HepG2 (cell line): ENCODE measurements around the gene SASS6. TPM values are rescaled to one million over a fixed set of nuclear protein-coding genes. Genes with fewer than 3 reads are reported as not detected.

Experiments used
- ARHGAP35 ChIP-seq: sonication (generic); formaldehyde crosslinking; IDR thresholded peaks from 2 replicates; pipeline ENCODE4 v1.9.0; 2022; ENCODE audit warnings: mild to moderate bottlenecking, inconsistent platforms, moderate library complexity, missing genetic modification reagents, borderline replicate concordance
- CEBPB ChIP-seq: IDR thresholded peaks from 2 replicates; pipeline ENCODE4 v1.6.1; 2011; ENCODE audit warnings: low read depth, low read length, improper control_type of control experiment, borderline replicate concordance
- IKZF1 ChIP-seq: fragments of 450-650 bp; IDR thresholded peaks from 2 replicates; pipeline ENCODE4 v1.7.1; 2016
- PRMT3 ChIP-seq: sonication (generic); formaldehyde crosslinking; IDR thresholded peaks from 2 replicates; pipeline ENCODE4 v1.8.1; 2022; ENCODE audit warnings: low read depth, mild to moderate bottlenecking, moderate library complexity, missing genetic modification reagents, borderline replicate concordance
- RBAK ChIP-seq: sonication (generic); formaldehyde crosslinking; IDR thresholded peaks from 2 replicates; pipeline ENCODE4 v1.5.1; 2020; ENCODE audit warnings: mild to moderate bottlenecking, missing genetic modification reagents
- SMC3 ChIP-seq: IDR thresholded peaks from 2 replicates; pipeline ENCODE4 v1.6.1; 2011; ENCODE audit warnings: low read length, improper control_type of control experiment
- SNAI1 ChIP-seq: sonication (generic); formaldehyde crosslinking; IDR thresholded peaks from 2 replicates; pipeline ENCODE4 v1.5.0; 2020; ENCODE audit warnings: mild to moderate bottlenecking, missing genetic modification reagents, borderline replicate concordance
- U2AF2 ChIP-seq: fragments of 200-400 bp; formaldehyde crosslinking; IDR thresholded peaks from 2 replicates; pipeline ENCODE4 v1.6.1; 2017; ENCODE audit warnings: low read depth, mild to moderate bottlenecking, low read length
- ZFY ChIP-seq: sonication (generic); formaldehyde crosslinking; IDR thresholded peaks from 2 replicates; pipeline ENCODE4 v1.4.0; 2020; ENCODE audit warnings: missing genetic modification reagents
- ZKSCAN1 ChIP-seq: fragments of 150-350 bp; IDR thresholded peaks from 2 replicates; pipeline ENCODE4 v1.6.1; 2014; ENCODE audit warnings: low read length
- ZNF276 ChIP-seq: sonication (generic); formaldehyde crosslinking; IDR thresholded peaks from 2 replicates; pipeline ENCODE4 v1.4.0; 2020; ENCODE audit warnings: mild to moderate bottlenecking, low read depth, missing genetic modification reagents
- ZNF558 ChIP-seq: sonication (generic); formaldehyde crosslinking; IDR thresholded peaks from 2 replicates; pipeline ENCODE4 v1.9.0; 2022; ENCODE audit warnings: mild to moderate bottlenecking, missing genetic modification reagents, borderline replicate concordance
- ZNF597 ChIP-seq: sonication (generic); formaldehyde crosslinking; IDR thresholded peaks from 2 replicates; pipeline ENCODE4 v1.5.0; 2020; ENCODE audit warnings: missing genetic modification reagents
- ZSCAN22 ChIP-seq: sonication (generic); formaldehyde crosslinking; IDR thresholded peaks from 2 replicates; pipeline ENCODE4 v1.4.0; 2020; ENCODE audit warnings: mild to moderate bottlenecking, missing genetic modification reagents
- polyA plus RNA-seq, 8 experiments: library from polyadenylated mRNA; depleted of rRNA in 3 of 8; stranded (reverse) in 7 of 8; unstranded in 1 of 8; fragments of >200 nt; fragmentation: Illumina TruSeq in 4 of 8; extraction: Trizol in 4 of 8; gene quantifications; 2 replicates each; pipeline versions ENCODE4 v1.2.1 to v1.2.3, GENCODE V29; 2011 to 2016; ENCODE audit warnings: low read depth in 4 of 8, missing spikeins in 1 of 8, mixed read lengths in 1 of 8; ENCODE audit not compliant: insufficient read depth in 1 of 8
- total RNA-seq, 5 experiments: library from RNA; depleted of rRNA; stranded (reverse); fragments of >200 nt; fragmentation: Illumina TruSeq; extraction: Trizol; gene quantifications; 2 replicates each; pipeline ENCODE4 v1.2.3, GENCODE V29; 2016; ENCODE audit warnings: low read depth in 1 of 5
- TF ChIP-seq, protein P1 (sequence below), 2 experiments: sonication (generic) in 1 of 2; formaldehyde crosslinking in 1 of 2; IDR thresholded peaks; 2 replicates each; pipeline versions ENCODE4 v1.6.1 to v1.9.0; 2014 to 2022; ENCODE audit warnings: antibody characterized with exemption in 1 of 2, borderline replicate concordance in 1 of 2, inconsistent platforms in 1 of 2, low read depth in 1 of 2, missing genetic modification reagents in 1 of 2
- TF ChIP-seq, protein P2 (sequence below): sonication (generic); formaldehyde crosslinking; IDR thresholded peaks from 2 replicates; pipeline ENCODE4 v1.4.0; 2020; ENCODE audit warnings: missing genetic modification reagents

SASS6 gene
- total and polyA plus RNA-seq, 2 of the 13 experiments (the other 11 are each of a cell fraction or from before 2014, with no cell fraction given): 2.3 to 10.7 TPM

GRCh38 chr1:100038660-100039287 is 94.0 kb downstream of the SASS6 start (continued):
- TF ChIP-seq SNAI1 (CRISPR knock-in tag) (no peak), ZFY (0 out of 2 replicates have a peak, but pooled peaks have one; percentile 15), PRMT3 (CRISPR knock-in tag) (no peak), ZKSCAN1 (no peak), ZNF558 (no peak), ZNF276 (CRISPR knock-in tag) (no peak), ZSCAN22 (CRISPR knock-in tag) (no peak), RBAK (CRISPR knock-in tag) (no peak), SMC3 (no peak), ARHGAP35 (CRISPR knock-in tag) (no peak), IKZF1 (no peak), ZNF597 (CRISPR knock-in tag) (no peak), CEBPB (no peak), U2AF2 (no peak)
- TF ChIP-seq, protein P1, sequence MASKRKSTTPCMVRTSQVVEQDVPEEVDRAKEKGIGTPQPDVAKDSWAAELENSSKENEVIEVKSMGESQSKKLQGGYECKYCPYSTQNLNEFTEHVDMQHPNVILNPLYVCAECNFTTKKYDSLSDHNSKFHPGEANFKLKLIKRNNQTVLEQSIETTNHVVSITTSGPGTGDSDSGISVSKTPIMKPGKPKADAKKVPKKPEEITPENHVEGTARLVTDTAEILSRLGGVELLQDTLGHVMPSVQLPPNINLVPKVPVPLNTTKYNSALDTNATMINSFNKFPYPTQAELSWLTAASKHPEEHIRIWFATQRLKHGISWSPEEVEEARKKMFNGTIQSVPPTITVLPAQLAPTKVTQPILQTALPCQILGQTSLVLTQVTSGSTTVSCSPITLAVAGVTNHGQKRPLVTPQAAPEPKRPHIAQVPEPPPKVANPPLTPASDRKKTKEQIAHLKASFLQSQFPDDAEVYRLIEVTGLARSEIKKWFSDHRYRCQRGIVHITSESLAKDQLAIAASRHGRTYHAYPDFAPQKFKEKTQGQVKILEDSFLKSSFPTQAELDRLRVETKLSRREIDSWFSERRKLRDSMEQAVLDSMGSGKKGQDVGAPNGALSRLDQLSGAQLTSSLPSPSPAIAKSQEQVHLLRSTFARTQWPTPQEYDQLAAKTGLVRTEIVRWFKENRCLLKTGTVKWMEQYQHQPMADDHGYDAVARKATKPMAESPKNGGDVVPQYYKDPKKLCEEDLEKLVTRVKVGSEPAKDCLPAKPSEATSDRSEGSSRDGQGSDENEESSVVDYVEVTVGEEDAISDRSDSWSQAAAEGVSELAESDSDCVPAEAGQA (IDR thresholded peaks at IDR 0.05; ENCODE audit: low read depth): no peak
- TF ChIP-seq, protein P1 (CRISPR knock-in tag; IDR thresholded peaks at IDR 0.05; ENCODE audit: borderline replicate concordance): peak; percentile 34; the same call in 1 of the 2 replicates
- TF ChIP-seq, protein P2, sequence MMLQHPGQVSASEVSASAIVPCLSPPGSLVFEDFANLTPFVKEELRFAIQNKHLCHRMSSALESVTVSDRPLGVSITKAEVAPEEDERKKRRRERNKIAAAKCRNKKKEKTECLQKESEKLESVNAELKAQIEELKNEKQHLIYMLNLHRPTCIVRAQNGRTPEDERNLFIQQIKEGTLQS (CRISPR knock-in tag): no peak
